Spleen (tissue), 7 donors: ENCODE measurements around the gene THAP4.

Experiments used
- CTCF ChIP-seq, 11 experiments: fragments of 200-600 bp in 7 of 11; fragments of 450-650 bp in 4 of 11; sonication (generic) in 4 of 11; IDR thresholded peaks in 8 of 11; conservative IDR thresholded peaks in 3 of 11; 1 replicate in 7 of 11; 2 replicates in 4 of 11; pipeline versions ENCODE4 v1.4.0 to v1.8.0; 2016 to 2021; ENCODE audit warnings: antibody characterized with exemption in 11 of 11, inconsistent platforms in 4 of 11, mild to moderate bottlenecking in 1 of 11
- POLR2A ChIP-seq, 3 donors: fragments of 450-650 bp; IDR thresholded peaks; one replicate each; pipeline ENCODE4 v1.5.1; 2017; ENCODE audit warnings: antibody characterized with exemption in 3 of 3, mild to moderate bottlenecking in 1 of 3
- donor health status: DM: no; HTN: no; CAD: no; lungs with moderate emphysema.
- donor health status: DM: no; HTN: no; CAD: no.
- donor health status: DM: no; HTN: no; CAD: no.

GRCh38 chr2:241673797-241674725, 37.1 kb upstream of the THAP4 start:
- TF ChIP-seq CTCF (IDR thresholded peaks at IDR 0.05 in 8 of 11, conservative IDR thresholded peaks at IDR 0.05 in 3 of 11) (no peak), POLR2A (IDR thresholded peaks at IDR 0.05) (no peak)
